ENCODE results near the gene NOTUM.

The NOTUM gene

GRCh38 chr17:81961087-81961511 lies at the start of gene NOTUM:
Gene NOTUM (minus strand): TSS chr17:81961187. CDS start chr17:81960909, 278 bp downstream.
- TF ChIP-seq CTCF (IDR thresholded peaks at IDR 0.05; ENCODE audit: extremely low read depth, insufficient read depth, missing control alignments) = peak; percentile 30
- no peak for DNase-seq (ENCODE audit: low spot score)
- in situ Hi-C loops (cut with MboI; ENCODE audit: low pct_unique_long_range_greater_than_20kb, low sequenced_read_pairs, unreplicated experiment) = no loop called here

GRCh38 chr17:82009413-82009812 lies 48.4 kb upstream of the NOTUM start:
- TF ChIP-seq CTCF (IDR thresholded peaks at IDR 0.05; ENCODE audit: extremely low read depth, insufficient read depth, missing control alignments) = no peak
- DNase-seq (ENCODE audit: low spot score) = no peak
- in situ Hi-C loops (cut with MboI; ENCODE audit: low pct_unique_long_range_greater_than_20kb, low sequenced_read_pairs, unreplicated experiment) = no loop called here

GRCh38 chr17:82008941-82009405 lies 48.0 kb upstream of the NOTUM start:
- no peak for DNase-seq (ENCODE audit: low spot score)
- no peak for TF ChIP-seq CTCF (IDR thresholded peaks at IDR 0.05; ENCODE audit: extremely low read depth, insufficient read depth, missing control alignments)
- in situ Hi-C loops (cut with MboI; ENCODE audit: low pct_unique_long_range_greater_than_20kb, low sequenced_read_pairs, unreplicated experiment) = no loop called here

- no peak for TF ChIP-seq CTCF (IDR thresholded peaks at IDR 0.05; ENCODE audit: extremely low read depth, insufficient read depth, missing control alignments)
- in situ Hi-C loops (cut with MboI; ENCODE audit: low pct_unique_long_range_greater_than_20kb, low sequenced_read_pairs, unreplicated experiment) = no loop called here
- no peak for DNase-seq (ENCODE audit: low spot score)
Observed at GRCh38 chr17:82008258-82008940, 47.4 kb upstream of the NOTUM start.

- TF ChIP-seq CTCF (IDR thresholded peaks at IDR 0.05; ENCODE audit: extremely low read depth, insufficient read depth, missing control alignments) = no peak
- no peak for DNase-seq (ENCODE audit: low spot score)
- in situ Hi-C loops (cut with MboI; ENCODE audit: low pct_unique_long_range_greater_than_20kb, low sequenced_read_pairs, unreplicated experiment) = no loop called here
Observed at GRCh38 chr17:82007495-82008257, 46.7 kb upstream of the NOTUM start.

- no peak for TF ChIP-seq CTCF (IDR thresholded peaks at IDR 0.05; ENCODE audit: extremely low read depth, insufficient read depth, missing control alignments)
- no peak for DNase-seq (ENCODE audit: low spot score)
- in situ Hi-C loops (cut with MboI; ENCODE audit: low pct_unique_long_range_greater_than_20kb, low sequenced_read_pairs, unreplicated experiment) = no loop called here
Observed at GRCh38 chr17:82007228-82007494, 46.2 kb upstream of the NOTUM start.
